ENCODE measurements around the gene UGT1A7.

The UGT1A7 gene

GRCh38 chr2:233819884-233820773, 138.4 kb downstream of the UGT1A7 start:
- DNase-seq = no peak

GRCh38 chr2:233820774-233821105, 139.0 kb downstream of the UGT1A7 start:
- no peak for DNase-seq

GRCh38 chr2:233821196-233821595, 139.5 kb downstream of the UGT1A7 start:
- no peak for DNase-seq

- no peak for DNase-seq
Observed at GRCh38 chr2:233821709-233822100, 140.0 kb downstream of the UGT1A7 start.

GRCh38 chr2:233822101-233822771, 140.5 kb downstream of the UGT1A7 start:
- no peak for DNase-seq
